ENCODE measurements around the gene P4HTM.
A peak's percentile ranks its signal among the peaks of the same experiment; 100 is the strongest.

Gene P4HTM

DNA sequence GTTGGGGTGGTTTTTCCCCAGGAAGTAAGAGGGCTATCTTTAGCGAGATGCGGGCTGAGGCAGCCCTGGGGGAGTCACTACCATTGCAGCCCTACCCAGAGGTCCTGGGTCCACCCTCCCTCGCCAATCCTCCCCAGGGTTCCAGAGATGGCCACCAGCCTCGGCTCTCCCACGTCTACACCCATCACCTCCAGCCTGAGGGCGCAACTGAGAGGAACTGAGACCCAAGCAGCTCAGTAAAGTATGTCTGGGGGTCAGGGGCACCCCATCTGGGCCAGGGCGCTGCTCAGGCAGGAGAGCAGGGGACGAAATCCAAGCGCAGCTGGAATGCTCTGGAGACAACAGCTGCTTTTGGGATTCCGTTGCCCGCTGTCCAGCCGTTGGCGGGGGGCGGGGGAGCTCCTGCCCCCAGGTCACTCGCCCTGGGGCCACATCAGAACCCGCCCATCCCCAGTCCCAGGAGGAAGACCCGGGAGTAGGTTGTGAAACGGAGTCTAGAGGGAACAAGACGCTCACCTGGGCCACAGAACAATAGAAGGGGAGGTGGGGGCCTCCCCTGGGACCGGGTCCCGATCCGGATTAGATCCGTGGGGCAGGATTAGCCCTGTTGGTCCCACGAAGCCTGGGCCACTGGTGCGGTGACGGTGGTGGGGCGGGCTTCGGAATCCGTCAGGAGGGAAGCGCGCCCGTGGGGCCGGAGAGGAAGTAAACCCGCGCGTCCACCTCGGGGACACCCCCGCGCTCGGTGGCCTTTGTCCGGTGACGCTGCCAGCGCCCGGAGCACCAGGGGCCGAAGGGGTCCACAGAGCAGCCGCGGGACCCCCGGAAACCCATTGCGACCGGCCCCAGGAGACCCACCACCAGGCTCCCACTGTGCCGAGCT is 30.5 kb downstream of the P4HTM start (continued):
- peak; percentile 48; the same call in 1 of the 2 replicates for TF ChIP-seq EGR2 (tag by site-specific recombination; IDR thresholded peaks at IDR 0.05; ENCODE audit: low read depth)
- TF ChIP-seq SP2 (tag by site-specific recombination; IDR thresholded peaks at IDR 0.05), result peak; percentile 39; the same call in 1 of the 2 replicates
- TF ChIP-seq ZNF155 (tag by site-specific recombination; IDR thresholded peaks at IDR 0.05), result no peak
- TF ChIP-seq, protein P1, sequence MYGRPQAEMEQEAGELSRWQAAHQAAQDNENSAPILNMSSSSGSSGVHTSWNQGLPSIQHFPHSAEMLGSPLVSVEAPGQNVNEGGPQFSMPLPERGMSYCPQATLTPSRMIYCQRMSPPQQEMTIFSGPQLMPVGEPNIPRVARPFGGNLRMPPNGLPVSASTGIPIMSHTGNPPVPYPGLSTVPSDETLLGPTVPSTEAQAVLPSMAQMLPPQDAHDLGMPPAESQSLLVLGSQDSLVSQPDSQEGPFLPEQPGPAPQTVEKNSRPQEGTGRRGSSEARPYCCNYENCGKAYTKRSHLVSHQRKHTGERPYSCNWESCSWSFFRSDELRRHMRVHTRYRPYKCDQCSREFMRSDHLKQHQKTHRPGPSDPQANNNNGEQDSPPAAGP (tag by site-specific recombination; IDR thresholded peaks at IDR 0.05), result 0 out of 2 replicates have a peak, but pooled peaks have one; percentile 24
- TF ChIP-seq, protein P2, sequence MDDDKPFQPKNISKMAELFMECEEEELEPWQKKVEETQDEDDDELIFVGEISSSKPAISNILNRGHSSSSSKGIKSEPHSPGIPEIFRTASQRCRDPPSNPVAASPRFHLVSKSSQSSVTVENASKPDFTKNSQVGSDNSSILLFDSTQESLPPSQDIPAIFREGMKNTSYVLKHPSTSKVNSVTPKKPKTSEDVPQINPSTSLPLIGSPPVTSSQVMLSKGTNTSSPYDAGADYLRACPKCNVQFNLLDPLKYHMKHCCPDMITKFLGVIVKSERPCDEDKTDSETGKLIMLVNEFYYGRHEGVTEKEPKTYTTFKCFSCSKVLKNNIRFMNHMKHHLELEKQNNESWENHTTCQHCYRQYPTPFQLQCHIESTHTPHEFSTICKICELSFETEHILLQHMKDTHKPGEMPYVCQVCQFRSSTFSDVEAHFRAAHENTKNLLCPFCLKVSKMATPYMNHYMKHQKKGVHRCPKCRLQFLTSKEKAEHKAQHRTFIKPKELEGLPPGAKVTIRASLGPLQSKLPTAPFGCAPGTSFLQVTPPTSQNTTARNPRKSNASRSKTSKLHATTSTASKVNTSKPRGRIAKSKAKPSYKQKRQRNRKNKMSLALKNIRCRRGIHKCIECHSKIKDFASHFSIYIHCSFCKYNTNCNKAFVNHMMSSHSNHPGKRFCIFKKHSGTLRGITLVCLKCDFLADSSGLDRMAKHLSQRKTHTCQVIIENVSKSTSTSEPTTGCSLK (tag by site-specific recombination; IDR thresholded peaks at IDR 0.05), result no peak
- no peak for TF ChIP-seq REPIN1 (tag by site-specific recombination; IDR thresholded peaks at IDR 0.05; ENCODE audit: low read depth)
- no peak for TF ChIP-seq ZNF777 (tag by site-specific recombination; IDR thresholded peaks at IDR 0.05; ENCODE audit: borderline replicate concordance)
- peak; percentile 83 for TF ChIP-seq GLIS1 (tag by site-specific recombination; IDR thresholded peaks at IDR 0.05)
- TF ChIP-seq, protein P3, sequence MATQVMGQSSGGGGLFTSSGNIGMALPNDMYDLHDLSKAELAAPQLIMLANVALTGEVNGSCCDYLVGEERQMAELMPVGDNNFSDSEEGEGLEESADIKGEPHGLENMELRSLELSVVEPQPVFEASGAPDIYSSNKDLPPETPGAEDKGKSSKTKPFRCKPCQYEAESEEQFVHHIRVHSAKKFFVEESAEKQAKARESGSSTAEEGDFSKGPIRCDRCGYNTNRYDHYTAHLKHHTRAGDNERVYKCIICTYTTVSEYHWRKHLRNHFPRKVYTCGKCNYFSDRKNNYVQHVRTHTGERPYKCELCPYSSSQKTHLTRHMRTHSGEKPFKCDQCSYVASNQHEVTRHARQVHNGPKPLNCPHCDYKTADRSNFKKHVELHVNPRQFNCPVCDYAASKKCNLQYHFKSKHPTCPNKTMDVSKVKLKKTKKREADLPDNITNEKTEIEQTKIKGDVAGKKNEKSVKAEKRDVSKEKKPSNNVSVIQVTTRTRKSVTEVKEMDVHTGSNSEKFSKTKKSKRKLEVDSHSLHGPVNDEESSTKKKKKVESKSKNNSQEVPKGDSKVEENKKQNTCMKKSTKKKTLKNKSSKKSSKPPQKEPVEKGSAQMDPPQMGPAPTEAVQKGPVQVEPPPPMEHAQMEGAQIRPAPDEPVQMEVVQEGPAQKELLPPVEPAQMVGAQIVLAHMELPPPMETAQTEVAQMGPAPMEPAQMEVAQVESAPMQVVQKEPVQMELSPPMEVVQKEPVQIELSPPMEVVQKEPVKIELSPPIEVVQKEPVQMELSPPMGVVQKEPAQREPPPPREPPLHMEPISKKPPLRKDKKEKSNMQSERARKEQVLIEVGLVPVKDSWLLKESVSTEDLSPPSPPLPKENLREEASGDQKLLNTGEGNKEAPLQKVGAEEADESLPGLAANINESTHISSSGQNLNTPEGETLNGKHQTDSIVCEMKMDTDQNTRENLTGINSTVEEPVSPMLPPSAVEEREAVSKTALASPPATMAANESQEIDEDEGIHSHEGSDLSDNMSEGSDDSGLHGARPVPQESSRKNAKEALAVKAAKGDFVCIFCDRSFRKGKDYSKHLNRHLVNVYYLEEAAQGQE (tag by site-specific recombination; IDR thresholded peaks at IDR 0.05), result peak; percentile 69
- TF ChIP-seq BCL11B (tag by site-specific recombination; IDR thresholded peaks at IDR 0.05; ENCODE audit: low read depth), result 0 out of 2 replicates have a peak, but pooled peaks have one; percentile 14
- TF ChIP-seq, protein P4, sequence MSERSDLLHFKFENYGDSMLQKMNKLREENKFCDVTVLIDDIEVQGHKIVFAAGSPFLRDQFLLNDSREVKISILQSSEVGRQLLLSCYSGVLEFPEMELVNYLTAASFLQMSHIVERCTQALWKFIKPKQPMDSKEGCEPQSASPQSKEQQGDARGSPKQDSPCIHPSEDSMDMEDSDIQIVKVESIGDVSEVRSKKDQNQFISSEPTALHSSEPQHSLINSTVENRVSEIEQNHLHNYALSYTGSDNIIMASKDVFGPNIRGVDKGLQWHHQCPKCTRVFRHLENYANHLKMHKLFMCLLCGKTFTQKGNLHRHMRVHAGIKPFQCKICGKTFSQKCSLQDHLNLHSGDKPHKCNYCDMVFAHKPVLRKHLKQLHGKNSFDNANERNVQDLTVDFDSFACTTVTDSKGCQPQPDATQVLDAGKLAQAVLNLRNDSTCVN (tag by site-specific recombination; optimal IDR thresholded peaks at IDR 0.05), result peak; percentile 70
- peak; percentile 64; the same call in 1 of the 2 replicates for TF ChIP-seq ZNF76 (tag by site-specific recombination; IDR thresholded peaks at IDR 0.05; ENCODE audit: borderline replicate concordance, low read depth)

DNA sequence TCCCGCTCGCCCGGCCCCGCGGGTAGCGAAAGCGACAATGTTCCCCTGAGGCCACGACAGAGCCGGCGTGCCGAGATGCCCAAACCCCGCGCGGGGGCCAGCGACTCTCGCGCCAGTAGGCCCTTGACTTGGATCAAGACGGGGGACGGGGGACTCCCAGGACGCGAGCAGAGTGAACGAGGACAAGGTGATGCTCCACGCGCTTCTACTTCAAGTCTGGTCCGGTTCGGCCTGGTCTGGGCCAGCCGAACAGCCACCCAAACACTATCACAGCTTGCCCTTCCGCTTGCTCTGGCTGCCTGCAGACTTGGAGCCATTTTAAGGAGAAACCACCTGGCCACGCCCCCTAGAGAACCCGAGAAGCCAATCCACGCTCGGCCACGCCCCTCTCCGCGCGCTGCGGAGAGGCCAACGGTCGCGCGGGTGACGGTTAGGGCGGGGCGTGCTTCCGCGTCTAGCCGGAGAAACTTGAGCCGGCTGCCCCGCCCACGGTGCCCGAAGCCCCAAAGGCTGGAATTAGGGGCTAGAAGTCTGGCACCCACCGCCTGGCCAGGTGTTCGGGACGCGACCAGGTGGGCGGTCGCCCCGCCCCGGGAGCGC is 31.3 kb downstream of the P4HTM start:
- no peaks in the 10 kb centered on the region for H3K9me3 ChIP-seq (ENCODE audit: control insufficient read depth, insufficient read depth, low read depth, low read length)
- ChIA-PET CTCF (interaction anchor here (0.6 to 2.1 kb wide), 8 partner anchors 8 to 250 kb away, joined by 3 to 13 read pairs (median 5); partner anchors contain the start of genes P4HTM and WDR6), POLR2A (interaction anchor here (0.6 to 10.4 kb wide), 19 partner anchors 8 to 391 kb away, joined by 3 to 141 read pairs (median 4); partner anchors contain the start of genes ARIH2, IMPDH2, IP6K2 and LAMB2)
- no peaks in the 10 kb centered on the region for H3K4me1 ChIP-seq (ENCODE audit: control insufficient read depth, insufficient read depth, low read length)
- peak overlapping the region; percentile 93 for H3K27ac ChIP-seq (ENCODE audit: extremely low read depth, low read depth, low read length)
- H3K4me3 ChIP-seq (ENCODE audit: low read depth, low read length), result peak overlapping the region; percentile 92
- H3K36me3 ChIP-seq (ENCODE audit: control insufficient read depth in 2 of 2, insufficient read depth in 1 of 2, low read length in 2 of 2), result peaks cover 0 to 43% of the 10 kb centered on the region in 2 experiments; a peak in 1 of 3 replicates
- TF ChIP-seq, protein P5, sequence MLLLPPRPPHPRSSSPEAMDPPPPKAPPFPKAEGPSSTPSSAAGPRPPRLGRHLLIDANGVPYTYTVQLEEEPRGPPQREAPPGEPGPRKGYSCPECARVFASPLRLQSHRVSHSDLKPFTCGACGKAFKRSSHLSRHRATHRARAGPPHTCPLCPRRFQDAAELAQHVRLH (tag by site-specific recombination; IDR thresholded peaks at IDR 0.05), result peak; percentile 29
- TF ChIP-seq ZFP69B (tag by site-specific recombination; IDR thresholded peaks at IDR 0.05), result peak; percentile 64
- TF ChIP-seq ZFHX2 (tag by site-specific recombination; conservative IDR thresholded peaks at IDR 0.05), result peak; percentile 90
- TF ChIP-seq, protein P6, sequence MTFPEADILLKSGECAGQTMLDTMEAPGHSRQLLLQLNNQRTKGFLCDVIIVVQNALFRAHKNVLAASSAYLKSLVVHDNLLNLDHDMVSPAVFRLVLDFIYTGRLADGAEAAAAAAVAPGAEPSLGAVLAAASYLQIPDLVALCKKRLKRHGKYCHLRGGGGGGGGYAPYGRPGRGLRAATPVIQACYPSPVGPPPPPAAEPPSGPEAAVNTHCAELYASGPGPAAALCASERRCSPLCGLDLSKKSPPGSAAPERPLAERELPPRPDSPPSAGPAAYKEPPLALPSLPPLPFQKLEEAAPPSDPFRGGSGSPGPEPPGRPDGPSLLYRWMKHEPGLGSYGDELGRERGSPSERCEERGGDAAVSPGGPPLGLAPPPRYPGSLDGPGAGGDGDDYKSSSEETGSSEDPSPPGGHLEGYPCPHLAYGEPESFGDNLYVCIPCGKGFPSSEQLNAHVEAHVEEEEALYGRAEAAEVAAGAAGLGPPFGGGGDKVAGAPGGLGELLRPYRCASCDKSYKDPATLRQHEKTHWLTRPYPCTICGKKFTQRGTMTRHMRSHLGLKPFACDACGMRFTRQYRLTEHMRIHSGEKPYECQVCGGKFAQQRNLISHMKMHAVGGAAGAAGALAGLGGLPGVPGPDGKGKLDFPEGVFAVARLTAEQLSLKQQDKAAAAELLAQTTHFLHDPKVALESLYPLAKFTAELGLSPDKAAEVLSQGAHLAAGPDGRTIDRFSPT (tag by site-specific recombination; IDR thresholded peaks at IDR 0.05), result peak; percentile 98; the same call in 1 of the 2 replicates
- peak; percentile 43; the same call in 1 of the 2 replicates for TF ChIP-seq YY2 (tag by site-specific recombination; IDR thresholded peaks at IDR 0.05)
- 0 out of 2 replicates have a peak, but pooled peaks have one; percentile 56 for TF ChIP-seq ZNF391 (tag by site-specific recombination; IDR thresholded peaks at IDR 0.05; ENCODE audit: borderline replicate concordance, low read depth)
- no peak for TF ChIP-seq ZNF138 (tag by site-specific recombination; IDR thresholded peaks at IDR 0.05; ENCODE audit: borderline replicate concordance)
- peak; percentile 94 for TF ChIP-seq ZBTB8A (tag by site-specific recombination; IDR thresholded peaks at IDR 0.05)
- 0 out of 2 replicates have a peak, but pooled peaks have one; percentile 30 for TF ChIP-seq ZNF837 (tag by site-specific recombination; IDR thresholded peaks at IDR 0.05)
- TF ChIP-seq KLF16 (tag by site-specific recombination; IDR thresholded peaks at IDR 0.05), result 0 out of 2 replicates have a peak, but pooled peaks have one; percentile 26
- TF ChIP-seq ZBTB48 (tag by site-specific recombination; IDR thresholded peaks at IDR 0.05), result peak; percentile 26; the same call in 1 of the 2 replicates

Data from HEK293 (cell line).